ENCODE data around the gene KCNK6. TPM values are rescaled to one million over a fixed set of nuclear protein-coding genes. Genes with fewer than 3 reads are reported as not detected.
A peak's percentile ranks its signal among the peaks of the same experiment; 100 is the strongest.

KCNK6 gene
- polyA plus RNA-seq, 1 donor from 2014 or later: 3.6 TPM

GRCh38 chr19:38375748-38376147 lies 56.1 kb downstream of the KCNK6 start:
- Mint-ChIP-seq H3K9me3 (no peaks in the 10 kb centered on the region), H3K27ac (peak overlapping the region in 1 of 3 donors; percentile 76), H3K27me3 (peaks cover 3% of the 10 kb centered on the region), H3K4me3 (peak overlapping the region; percentile 99), H3K36me3 (peaks cover 12% of the 10 kb centered on the region), H3K4me1 (peaks cover 12 to 22% (median 20%) of the 10 kb centered on the region in 3 donors)

- Mint-ChIP-seq H3K9me3 (no peaks in the 10 kb centered on the region), H3K4me1 (peaks cover 12 to 23% (median 20%) of the 10 kb centered on the region in 3 donors), H3K27me3 (no peaks in the 10 kb centered on the region), H3K36me3 (peaks cover 17% of the 10 kb centered on the region), H3K4me3 (peak overlapping the region in 3 of 4 donors; percentile 80 to 99 (median 99)), H3K27ac (peak overlapping the region in 2 of 3 donors; percentile 19 to 67)
Observed at GRCh38 chr19:38376576-38376975, 56.9 kb downstream of the KCNK6 start.

GRCh38 chr19:38377052-38377451 lies 57.4 kb downstream of the KCNK6 start:
- H3K27ac Mint-ChIP-seq: peak overlapping the region in 1 of 3 donors; percentile 67
- peaks cover 20% of the 10 kb centered on the region for H3K36me3 Mint-ChIP-seq
- no peaks in the 10 kb centered on the region for H3K27me3 Mint-ChIP-seq
- H3K4me3 Mint-ChIP-seq: peak overlapping the region in 2 of 4 donors; percentile 99
- H3K9me3 Mint-ChIP-seq: no peaks in the 10 kb centered on the region
- H3K4me1 Mint-ChIP-seq: peaks cover 12 to 25% (median 20%) of the 10 kb centered on the region in 3 donors

GRCh38 chr19:38378866-38379265 lies 59.2 kb downstream of the KCNK6 start:
- peaks cover 29% of the 10 kb centered on the region for H3K36me3 Mint-ChIP-seq
- no peaks in the 10 kb centered on the region for H3K9me3 Mint-ChIP-seq
- H3K27me3 Mint-ChIP-seq: peaks cover 1% of the 10 kb centered on the region
- peaks cover 12 to 27% (median 20%) of the 10 kb centered on the region in 3 donors for H3K4me1 Mint-ChIP-seq
- H3K4me3 Mint-ChIP-seq: peak overlapping the region in 1 of 4 donors; percentile 55
- H3K27ac Mint-ChIP-seq: peak overlapping the region in 1 of 3 donors; percentile 45

- Mint-ChIP-seq H3K4me3 (peak overlapping the region in 1 of 4 donors; percentile 23), H3K27me3 (peaks cover 12% of the 10 kb centered on the region), H3K9me3 (no peaks in the 10 kb centered on the region), H3K27ac (no peak overlapping the region), H3K4me1 (peaks cover 0 to 10% (median 5%) of the 10 kb centered on the region in 3 donors), H3K36me3 (peaks cover 27% of the 10 kb centered on the region)
Observed at GRCh38 chr19:38381138-38381537, 61.5 kb downstream of the KCNK6 start.

Other genes starting within 250 kb of the KCNK6 start
- 0.24 TPM for gene DPF1, start 95.6 kb upstream of the KCNK6 start, polyA plus RNA-seq
- gene PPP1R14A, start 63.5 kb upstream of the KCNK6 start, polyA plus RNA-seq: 79.1 TPM
- 167 TPM for gene SPINT2, start 55.3 kb upstream of the KCNK6 start, polyA plus RNA-seq
- 0.83 TPM for gene C19orf33, start 15.6 kb upstream of the KCNK6 start, polyA plus RNA-seq
- gene YIF1B, start 3.9 kb upstream of the KCNK6 start, polyA plus RNA-seq: 33.7 TPM
- 1.6 TPM for gene CATSPERG, start 16.0 kb downstream of the KCNK6 start, polyA plus RNA-seq
- gene PSMD8, start 54.7 kb downstream of the KCNK6 start, polyA plus RNA-seq: 191 TPM
- gene GGN, start 68.2 kb downstream of the KCNK6 start, polyA plus RNA-seq: not detected
- not detected for gene SPRED3, start 68.9 kb downstream of the KCNK6 start, polyA plus RNA-seq
- 26.2 TPM for gene FAM98C, start 83.2 kb downstream of the KCNK6 start, polyA plus RNA-seq
- gene RASGRP4, start 106.4 kb downstream of the KCNK6 start, polyA plus RNA-seq: 0.25 TPM
- gene RYR1, start 113.8 kb downstream of the KCNK6 start, polyA plus RNA-seq: 0.03 TPM